ENCODE measurements around the gene FAM124B. TPM values are rescaled to one million over a fixed set of nuclear protein-coding genes. Genes with fewer than 3 reads are reported as not detected.

The FAM124B gene, protein sequence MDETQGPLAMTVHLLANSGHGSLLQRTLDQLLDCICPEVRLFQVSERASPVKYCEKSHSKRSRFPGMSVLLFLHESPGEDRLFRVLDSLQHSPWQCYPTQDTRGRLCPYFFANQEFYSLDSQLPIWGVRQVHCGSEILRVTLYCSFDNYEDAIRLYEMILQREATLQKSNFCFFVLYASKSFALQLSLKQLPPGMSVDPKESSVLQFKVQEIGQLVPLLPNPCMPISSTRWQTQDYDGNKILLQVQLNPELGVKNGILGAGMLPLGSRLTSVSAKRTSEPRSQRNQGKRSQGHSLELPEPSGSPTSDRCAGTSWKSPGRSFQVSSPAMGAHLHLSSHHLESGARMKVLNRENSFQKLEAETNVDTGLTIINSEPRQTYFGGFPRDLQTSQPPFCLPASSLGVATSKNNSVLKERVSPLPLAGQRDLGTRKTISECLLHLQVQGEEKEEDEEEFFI
- not detected for polyA plus RNA-seq (2013, experiment 1 of 4)
- polyA plus RNA-seq (2013, experiment 2 of 4): 0.09 TPM
- polyA plus RNA-seq (2013, experiment 3 of 4): not detected
- 0.16 TPM for polyA plus RNA-seq (2013, experiment 4 of 4)

DNA sequence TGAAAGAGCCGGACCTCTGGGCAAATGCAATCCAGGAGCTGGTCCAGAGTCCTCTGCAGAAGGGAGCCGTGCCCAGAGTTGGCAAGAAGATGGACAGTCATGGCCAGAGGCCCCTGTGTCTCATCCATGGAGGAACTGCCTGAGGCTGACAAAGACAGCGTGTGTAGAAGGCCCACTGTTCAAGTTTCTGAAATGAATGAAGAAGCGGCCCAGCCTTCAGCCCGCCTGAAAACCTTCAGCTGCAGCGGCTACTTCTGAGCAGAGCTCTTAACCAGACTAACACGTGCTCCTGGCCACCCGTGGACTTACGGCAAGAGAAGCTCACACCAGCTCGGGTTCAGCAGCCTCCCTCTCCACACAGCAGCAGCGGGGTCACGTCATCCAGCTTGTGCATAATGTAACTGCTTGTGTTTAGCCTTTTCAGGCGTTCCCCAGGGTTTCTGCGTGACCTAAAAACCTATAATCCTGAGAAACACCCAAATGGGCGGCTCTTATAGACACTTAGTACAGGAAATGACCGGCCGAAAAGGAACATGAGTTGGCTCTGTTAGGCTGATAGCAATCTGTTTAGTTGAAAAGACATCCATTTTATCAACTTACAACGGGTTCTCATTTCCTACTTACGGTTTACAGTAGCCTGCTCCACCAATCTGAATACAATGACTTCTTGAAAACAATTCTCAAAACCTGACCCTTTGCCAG lies at the start of gene FAM124B:
Gene FAM124B, minus strand, starts transcription at position 467 of the 702 bp plus-strand sequence. Its CDS starts 339 bp downstream, at position 128.
- no peak within 1 kb of the TSS for H3K4me3 ChIP-seq (ENCODE audit: insufficient read depth, low read depth, low read length)
- no peaks in the 10 kb centered on the region for H3K27me3 ChIP-seq (ENCODE audit: control insufficient read depth, insufficient read depth, low read length, poor library complexity, severe bottlenecking)
- H3K36me3 ChIP-seq (ENCODE audit: control insufficient read depth, insufficient read depth, low read length): no peaks in the 10 kb centered on the region
- H3K4me1 ChIP-seq (ENCODE audit: control insufficient read depth, insufficient read depth, low read length): no peaks in the 10 kb centered on the region
- WGBS, 2 experiments: 90 to 93% methylated on average over 19 of the region's 19 CpGs
- no peak within 1 kb of the TSS for H3K27ac ChIP-seq (ENCODE audit: insufficient read depth, low read depth, low read length, poor library complexity, severe bottlenecking)
- H3K9me3 ChIP-seq (ENCODE audit: control insufficient read depth, low read length): no peaks in the 10 kb centered on the region

GRCh38 chr2:224449212-224450147 lies 47.6 kb upstream of the FAM124B start:
- no peaks in the 10 kb centered on the region for H3K36me3 ChIP-seq (ENCODE audit: control insufficient read depth, insufficient read depth, low read length)
- H3K27me3 ChIP-seq (ENCODE audit: control insufficient read depth, insufficient read depth, low read length, poor library complexity, severe bottlenecking): no peaks in the 10 kb centered on the region
- no peaks in the 10 kb centered on the region for H3K4me1 ChIP-seq (ENCODE audit: control insufficient read depth, insufficient read depth, low read length)
- H3K4me3 ChIP-seq (ENCODE audit: insufficient read depth, low read depth, low read length): no peak overlapping the region
- WGBS, 2 experiments: 71 to 87% methylated on average over 3 to 4 of the region's 4 CpGs
- no peak overlapping the region for H3K27ac ChIP-seq (ENCODE audit: insufficient read depth, low read depth, low read length, poor library complexity, severe bottlenecking)
- no peaks in the 10 kb centered on the region for H3K9me3 ChIP-seq (ENCODE audit: control insufficient read depth, low read length)

GRCh38 chr2:224448236-224448635 lies 46.3 kb upstream of the FAM124B start:
- 97 to 100% methylated on average over 1 of the region's 1 CpG for whole genome bisulfite sequencing, 2 experiments
- Histone ChIP-seq H3K36me3 (ENCODE audit: control insufficient read depth, insufficient read depth, low read length) (no peaks in the 10 kb centered on the region), H3K27me3 (ENCODE audit: control insufficient read depth, insufficient read depth, low read length, poor library complexity, severe bottlenecking) (no peaks in the 10 kb centered on the region), H3K4me3 (ENCODE audit: insufficient read depth, low read depth, low read length) (no peak overlapping the region), H3K27ac (ENCODE audit: insufficient read depth, low read depth, low read length, poor library complexity, severe bottlenecking) (no peak overlapping the region), H3K9me3 (ENCODE audit: control insufficient read depth, low read length) (no peaks in the 10 kb centered on the region), H3K4me1 (ENCODE audit: control insufficient read depth, insufficient read depth, low read length) (no peaks in the 10 kb centered on the region)

DNA sequence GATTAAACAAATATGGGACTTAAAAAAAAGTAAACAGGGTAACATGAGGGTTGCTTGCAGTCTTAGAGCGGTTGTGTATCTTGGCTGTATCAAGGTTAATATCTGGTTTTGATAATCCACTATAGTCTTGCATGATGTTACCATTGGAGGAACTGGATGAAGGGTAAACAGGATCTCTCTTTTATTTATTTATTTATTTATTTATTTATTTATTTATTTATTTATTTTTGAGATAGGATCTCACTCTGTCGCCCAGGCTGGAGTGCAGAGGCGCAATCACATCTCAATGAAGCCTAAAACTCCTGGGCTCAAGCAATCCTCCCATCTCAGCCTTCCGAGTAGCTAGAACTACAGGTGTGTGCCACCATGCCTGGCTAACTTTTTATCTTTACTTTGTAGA lies 42.9 kb upstream of the FAM124B start:
- H3K36me3 ChIP-seq (ENCODE audit: control insufficient read depth, insufficient read depth, low read length): no peaks in the 10 kb centered on the region
- no peaks in the 10 kb centered on the region for H3K4me1 ChIP-seq (ENCODE audit: control insufficient read depth, insufficient read depth, low read length)
- no peaks in the 10 kb centered on the region for H3K27me3 ChIP-seq (ENCODE audit: control insufficient read depth, insufficient read depth, low read length, poor library complexity, severe bottlenecking)
- 88 to 94% methylated on average over 4 of the region's 4 CpGs for WGBS, 2 experiments
- no peak overlapping the region for H3K27ac ChIP-seq (ENCODE audit: insufficient read depth, low read depth, low read length, poor library complexity, severe bottlenecking)
- no peak overlapping the region for H3K4me3 ChIP-seq (ENCODE audit: insufficient read depth, low read depth, low read length)
- H3K9me3 ChIP-seq (ENCODE audit: control insufficient read depth, low read length): no peaks in the 10 kb centered on the region

- 91 to 94% methylated on average over 5 of the region's 5 CpGs for WGBS, 2 experiments
- no peak overlapping the region for H3K4me3 ChIP-seq (ENCODE audit: insufficient read depth, low read depth, low read length)
- H3K36me3 ChIP-seq (ENCODE audit: control insufficient read depth, insufficient read depth, low read length): no peaks in the 10 kb centered on the region
- no peaks in the 10 kb centered on the region for H3K27me3 ChIP-seq (ENCODE audit: control insufficient read depth, insufficient read depth, low read length, poor library complexity, severe bottlenecking)
- H3K4me1 ChIP-seq (ENCODE audit: control insufficient read depth, insufficient read depth, low read length): no peaks in the 10 kb centered on the region
- H3K9me3 ChIP-seq (ENCODE audit: control insufficient read depth, low read length): no peaks in the 10 kb centered on the region
- no peak overlapping the region for H3K27ac ChIP-seq (ENCODE audit: insufficient read depth, low read depth, low read length, poor library complexity, severe bottlenecking)
These were observed 42.1 kb upstream of the FAM124B start for GRCh38 chr2:224444021-224444420.

DNA sequence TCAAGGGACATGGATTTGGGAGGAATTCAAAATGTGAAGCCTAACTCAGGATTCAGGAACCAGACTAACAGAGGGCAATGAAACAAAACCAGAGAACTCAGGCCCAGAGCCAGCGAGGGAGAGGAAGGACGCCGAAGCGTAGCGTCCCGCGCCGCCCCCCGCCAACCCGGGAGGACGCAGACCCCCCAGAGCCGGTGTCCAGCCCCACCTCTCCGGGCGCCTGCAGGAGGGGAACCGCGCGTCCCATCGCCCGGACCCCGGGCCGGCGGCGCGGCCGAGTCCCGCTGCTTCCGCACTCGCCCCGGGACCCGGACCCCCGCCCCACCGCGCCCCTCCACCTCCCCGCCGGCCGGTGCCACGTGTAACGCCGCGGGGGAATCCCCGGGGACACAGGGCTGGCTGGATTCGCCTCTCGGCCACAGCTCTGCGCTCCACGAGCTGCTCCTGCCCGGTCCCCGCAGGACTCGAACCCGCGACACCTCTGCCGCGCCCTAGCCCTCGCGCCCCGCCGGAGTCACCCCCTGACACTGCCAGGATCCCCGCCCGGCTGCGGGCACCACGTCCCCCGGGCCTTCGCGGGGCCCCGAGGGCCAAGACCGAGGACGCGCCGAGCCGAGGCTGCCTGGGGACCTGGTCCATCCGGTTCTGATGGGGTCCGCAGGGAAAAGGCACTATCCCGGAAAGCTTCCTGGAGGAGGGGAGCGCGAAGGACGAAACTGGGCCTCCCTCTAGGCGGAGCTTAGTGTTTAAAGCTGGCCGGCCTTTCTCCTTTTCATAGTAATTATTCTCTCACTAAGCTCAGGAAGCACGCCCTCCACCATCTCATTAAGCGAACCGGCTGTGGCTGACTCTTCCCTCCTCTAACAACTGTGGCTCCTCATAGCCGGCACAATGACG lies 40.4 kb upstream of the FAM124B start:
- H3K27me3 ChIP-seq (ENCODE audit: control insufficient read depth, insufficient read depth, low read length, poor library complexity, severe bottlenecking): no peaks in the 10 kb centered on the region
- H3K36me3 ChIP-seq (ENCODE audit: control insufficient read depth, insufficient read depth, low read length): no peaks in the 10 kb centered on the region
- H3K9me3 ChIP-seq (ENCODE audit: control insufficient read depth, low read length): no peaks in the 10 kb centered on the region
- WGBS, 2 experiments: 96% methylated on average over 82 of the region's 82 CpGs
- no peak overlapping the region for H3K27ac ChIP-seq (ENCODE audit: insufficient read depth, low read depth, low read length, poor library complexity, severe bottlenecking)
- H3K4me3 ChIP-seq (ENCODE audit: insufficient read depth, low read depth, low read length): no peak overlapping the region
- no peaks in the 10 kb centered on the region for H3K4me1 ChIP-seq (ENCODE audit: control insufficient read depth, insufficient read depth, low read length)

DNA sequence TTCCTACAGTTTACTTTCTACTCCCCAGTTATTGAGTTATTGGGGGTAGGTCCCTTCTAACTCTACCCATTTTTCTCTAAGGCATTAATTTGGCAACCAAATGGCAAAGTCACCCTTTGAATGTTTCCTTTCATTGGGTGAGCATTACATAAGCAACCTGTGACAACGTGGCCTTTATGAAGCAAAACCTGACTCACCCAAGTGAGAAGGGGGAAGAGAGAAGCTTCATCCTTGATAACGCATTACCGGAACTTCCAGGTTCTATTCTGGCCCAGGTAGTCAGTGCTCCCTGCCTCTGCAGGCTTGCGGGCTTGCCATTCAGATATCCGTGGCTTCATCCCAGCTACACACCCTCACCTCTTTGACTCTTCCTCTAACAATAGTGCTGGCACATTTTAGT lies 39.1 kb upstream of the FAM124B start:
- Histone ChIP-seq H3K4me1 (ENCODE audit: control insufficient read depth, insufficient read depth, low read length) (no peaks in the 10 kb centered on the region), H3K27me3 (ENCODE audit: control insufficient read depth, insufficient read depth, low read length, poor library complexity, severe bottlenecking) (no peaks in the 10 kb centered on the region), H3K36me3 (ENCODE audit: control insufficient read depth, insufficient read depth, low read length) (no peaks in the 10 kb centered on the region), H3K9me3 (ENCODE audit: control insufficient read depth, low read length) (no peaks in the 10 kb centered on the region), H3K4me3 (ENCODE audit: insufficient read depth, low read depth, low read length) (no peak overlapping the region), H3K27ac (ENCODE audit: insufficient read depth, low read depth, low read length, poor library complexity, severe bottlenecking) (no peak overlapping the region)
- 82 to 86% methylated on average over 5 of the region's 5 CpGs for WGBS, 2 experiments

DNA sequence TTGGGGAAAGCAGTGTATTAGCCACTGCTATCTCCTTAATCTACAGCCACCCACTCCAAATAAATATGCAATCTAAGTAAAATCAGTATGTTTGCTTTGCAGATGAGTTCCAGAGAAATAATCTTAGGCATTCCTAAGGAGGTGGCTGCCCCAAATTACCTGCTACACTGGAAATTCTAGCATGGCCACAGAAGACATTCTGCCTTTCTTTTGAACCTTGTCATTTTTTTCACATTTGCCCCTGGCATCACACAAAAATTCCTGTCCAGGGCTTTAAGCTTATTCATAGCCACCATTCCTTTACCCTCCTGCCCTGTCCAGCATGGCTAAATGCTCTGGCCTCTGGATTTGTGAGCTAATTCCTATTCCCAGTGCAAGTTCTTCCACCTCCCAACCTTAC lies 36.8 kb upstream of the FAM124B start:
- no peaks in the 10 kb centered on the region for H3K9me3 ChIP-seq (ENCODE audit: control insufficient read depth, low read length)
- no peaks in the 10 kb centered on the region for H3K27me3 ChIP-seq (ENCODE audit: control insufficient read depth, insufficient read depth, low read length, poor library complexity, severe bottlenecking)
- H3K4me3 ChIP-seq (ENCODE audit: insufficient read depth, low read depth, low read length): no peak overlapping the region
- no peaks in the 10 kb centered on the region for H3K36me3 ChIP-seq (ENCODE audit: control insufficient read depth, insufficient read depth, low read length)
- H3K27ac ChIP-seq (ENCODE audit: insufficient read depth, low read depth, low read length, poor library complexity, severe bottlenecking): no peak overlapping the region
- H3K4me1 ChIP-seq (ENCODE audit: control insufficient read depth, insufficient read depth, low read length): no peaks in the 10 kb centered on the region

- H3K36me3 ChIP-seq (ENCODE audit: control insufficient read depth, insufficient read depth, low read length): no peaks in the 10 kb centered on the region
- no peaks in the 10 kb centered on the region for H3K27me3 ChIP-seq (ENCODE audit: control insufficient read depth, insufficient read depth, low read length, poor library complexity, severe bottlenecking)
- H3K4me3 ChIP-seq (ENCODE audit: insufficient read depth, low read depth, low read length): no peak overlapping the region
- WGBS, 2 experiments: 88 to 96% methylated on average over 1 of the region's 1 CpG
- no peaks in the 10 kb centered on the region for H3K4me1 ChIP-seq (ENCODE audit: control insufficient read depth, insufficient read depth, low read length)
- no peak overlapping the region for H3K27ac ChIP-seq (ENCODE audit: insufficient read depth, low read depth, low read length, poor library complexity, severe bottlenecking)
- H3K9me3 ChIP-seq (ENCODE audit: control insufficient read depth, low read length): no peaks in the 10 kb centered on the region
These were observed 34.7 kb upstream of the FAM124B start for GRCh38 chr2:224436634-224437033.
